Measurements from ENCODE around the gene ZNF716. TPM values are rescaled to one million over a fixed set of nuclear protein-coding genes. Genes with fewer than 3 reads are reported as not detected.

Gene ZNF716
- polyA plus RNA-seq, 1 of the 3 experiments (the other 2 are of a cell fraction), result not detected

GRCh38 chr7:57414415-57414814 is 35.6 kb upstream of the ZNF716 start:
- TF ChIP-seq TAF1 (IDR thresholded peaks at IDR 0.05; ENCODE audit: borderline replicate concordance, low read depth, low read length) (no peak), CTCF (IDR thresholded peaks at IDR 0.05) (no peak), TEAD4 (IDR thresholded peaks at IDR 0.05; ENCODE audit: borderline replicate concordance, insufficient read depth) (no peak), NFIC (IDR thresholded peaks at IDR 0.05; ENCODE audit: borderline replicate concordance) (no peak), ELF1 (IDR thresholded peaks at IDR 0.05) (no peak), MXI1 (IDR thresholded peaks at IDR 0.05; ENCODE audit: low read depth, low read length) (no peak), SIN3A (IDR thresholded peaks at IDR 0.05; ENCODE audit: borderline replicate concordance, low read depth, low read length) (no peak), CHD2 (IDR thresholded peaks at IDR 0.05; ENCODE audit: low read length, partially characterized antibody) (no peak), GABPA (IDR thresholded peaks at IDR 0.05; ENCODE audit: low read depth) (no peak), EZH2phosphoT487 (IDR thresholded peaks at IDR 0.05; ENCODE audit: borderline replicate concordance, low read depth) (no peak)
- TF ChIP-seq, protein P1, sequence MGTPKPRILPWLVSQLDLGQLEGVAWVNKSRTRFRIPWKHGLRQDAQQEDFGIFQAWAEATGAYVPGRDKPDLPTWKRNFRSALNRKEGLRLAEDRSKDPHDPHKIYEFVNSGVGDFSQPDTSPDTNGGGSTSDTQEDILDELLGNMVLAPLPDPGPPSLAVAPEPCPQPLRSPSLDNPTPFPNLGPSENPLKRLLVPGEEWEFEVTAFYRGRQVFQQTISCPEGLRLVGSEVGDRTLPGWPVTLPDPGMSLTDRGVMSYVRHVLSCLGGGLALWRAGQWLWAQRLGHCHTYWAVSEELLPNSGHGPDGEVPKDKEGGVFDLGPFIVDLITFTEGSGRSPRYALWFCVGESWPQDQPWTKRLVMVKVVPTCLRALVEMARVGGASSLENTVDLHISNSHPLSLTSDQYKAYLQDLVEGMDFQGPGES (IDR thresholded peaks at IDR 0.05; ENCODE audit: low read depth, low read length), result no peak
- TF ChIP-seq, protein P2, sequence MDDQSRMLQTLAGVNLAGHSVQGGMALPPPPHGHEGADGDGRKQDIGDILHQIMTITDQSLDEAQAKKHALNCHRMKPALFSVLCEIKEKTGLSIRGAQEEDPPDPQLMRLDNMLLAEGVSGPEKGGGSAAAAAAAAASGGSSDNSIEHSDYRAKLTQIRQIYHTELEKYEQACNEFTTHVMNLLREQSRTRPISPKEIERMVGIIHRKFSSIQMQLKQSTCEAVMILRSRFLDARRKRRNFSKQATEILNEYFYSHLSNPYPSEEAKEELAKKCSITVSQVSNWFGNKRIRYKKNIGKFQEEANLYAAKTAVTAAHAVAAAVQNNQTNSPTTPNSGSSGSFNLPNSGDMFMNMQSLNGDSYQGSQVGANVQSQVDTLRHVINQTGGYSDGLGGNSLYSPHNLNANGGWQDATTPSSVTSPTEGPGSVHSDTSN (IDR thresholded peaks at IDR 0.05), result no peak
- TF ChIP-seq, protein P3, sequence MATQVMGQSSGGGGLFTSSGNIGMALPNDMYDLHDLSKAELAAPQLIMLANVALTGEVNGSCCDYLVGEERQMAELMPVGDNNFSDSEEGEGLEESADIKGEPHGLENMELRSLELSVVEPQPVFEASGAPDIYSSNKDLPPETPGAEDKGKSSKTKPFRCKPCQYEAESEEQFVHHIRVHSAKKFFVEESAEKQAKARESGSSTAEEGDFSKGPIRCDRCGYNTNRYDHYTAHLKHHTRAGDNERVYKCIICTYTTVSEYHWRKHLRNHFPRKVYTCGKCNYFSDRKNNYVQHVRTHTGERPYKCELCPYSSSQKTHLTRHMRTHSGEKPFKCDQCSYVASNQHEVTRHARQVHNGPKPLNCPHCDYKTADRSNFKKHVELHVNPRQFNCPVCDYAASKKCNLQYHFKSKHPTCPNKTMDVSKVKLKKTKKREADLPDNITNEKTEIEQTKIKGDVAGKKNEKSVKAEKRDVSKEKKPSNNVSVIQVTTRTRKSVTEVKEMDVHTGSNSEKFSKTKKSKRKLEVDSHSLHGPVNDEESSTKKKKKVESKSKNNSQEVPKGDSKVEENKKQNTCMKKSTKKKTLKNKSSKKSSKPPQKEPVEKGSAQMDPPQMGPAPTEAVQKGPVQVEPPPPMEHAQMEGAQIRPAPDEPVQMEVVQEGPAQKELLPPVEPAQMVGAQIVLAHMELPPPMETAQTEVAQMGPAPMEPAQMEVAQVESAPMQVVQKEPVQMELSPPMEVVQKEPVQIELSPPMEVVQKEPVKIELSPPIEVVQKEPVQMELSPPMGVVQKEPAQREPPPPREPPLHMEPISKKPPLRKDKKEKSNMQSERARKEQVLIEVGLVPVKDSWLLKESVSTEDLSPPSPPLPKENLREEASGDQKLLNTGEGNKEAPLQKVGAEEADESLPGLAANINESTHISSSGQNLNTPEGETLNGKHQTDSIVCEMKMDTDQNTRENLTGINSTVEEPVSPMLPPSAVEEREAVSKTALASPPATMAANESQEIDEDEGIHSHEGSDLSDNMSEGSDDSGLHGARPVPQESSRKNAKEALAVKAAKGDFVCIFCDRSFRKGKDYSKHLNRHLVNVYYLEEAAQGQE (IDR thresholded peaks at IDR 0.05; ENCODE audit: low read depth, low read length), result no peak
- Histone ChIP-seq H3K9ac (no peak overlapping the region), H3K36me3 (replicated peaks in 1 of 2; ENCODE audit: control insufficient read depth in 1 of 2, insufficient read depth in 2 of 2, low read length in 1 of 2) (no peaks in the 10 kb centered on the region), H3K9me3 (no peaks in the 10 kb centered on the region; the same call in 1 of the 2 replicates), H3F3A (replicated peaks; ENCODE audit: insufficient read depth) (no peaks in the 10 kb centered on the region), H3K9me2 (no peaks in the 10 kb centered on the region), H3K27me3 (ENCODE audit: insufficient read depth) (no peaks in the 10 kb centered on the region), H2AFZ (ENCODE audit: low read depth) (no peak overlapping the region), H4K20me1 (ENCODE audit: insufficient read depth) (no peaks in the 10 kb centered on the region), H3K4me2 (no peak overlapping the region), H3K4me1 (ENCODE audit: control insufficient read depth in 1 of 2, insufficient read depth in 2 of 2, low read depth in 1 of 2, low read length in 1 of 2) (no peaks in the 10 kb centered on the region), H3K27ac (ENCODE audit: low read depth in 2 of 2, low read length in 1 of 2) (no peak overlapping the region), H3K79me2 (ENCODE audit: insufficient read depth) (no peaks in the 10 kb centered on the region), H3K4me3 (ENCODE audit: low read depth in 2 of 2, low read length in 1 of 2) (no peak overlapping the region)
- POLR2A ChIA-PET, result no interaction called here
- DNase-seq, result no peak
- CTCF ChIA-PET, result no interaction called here
- WGBS (ENCODE audit: low lambda C conversion rate), result 0% methylated on average over 2 of the region's 6 CpGs

Data from SK-N-SH (cell line).